GM19463 (cell line): ENCODE data around the gene HELQ.

ENCODE experiments used
- ATAC-seq: cut with Tn5 transposase; IDR thresholded peaks from one replicate; pipeline ENCODE4 v1.9.1; 2021; ENCODE audit warnings: mild to moderate bottlenecking, moderate library complexity; ENCODE audit not compliant: unreplicated experiment

HELQ gene

DNA sequence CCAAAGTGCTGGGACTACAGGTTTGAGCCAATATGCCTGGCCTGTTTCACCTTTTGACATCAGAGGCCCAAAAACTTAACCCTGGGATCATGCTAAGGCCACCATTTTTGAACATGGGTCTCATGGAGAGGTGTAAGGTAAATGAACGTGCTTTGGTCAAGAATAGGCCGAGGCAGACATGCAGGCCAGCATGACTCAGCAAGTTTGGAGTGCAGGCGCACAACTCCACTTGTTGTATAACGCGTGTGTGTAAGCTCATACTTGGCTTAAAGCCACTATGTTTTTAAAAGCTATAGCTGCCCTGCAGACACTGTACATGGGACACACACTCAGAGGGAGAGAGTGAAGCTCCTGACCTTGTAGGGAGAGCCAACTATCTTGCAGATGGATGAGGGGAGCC is 77.2 kb downstream of the HELQ start:
- no peak for ATAC-seq

DNA sequence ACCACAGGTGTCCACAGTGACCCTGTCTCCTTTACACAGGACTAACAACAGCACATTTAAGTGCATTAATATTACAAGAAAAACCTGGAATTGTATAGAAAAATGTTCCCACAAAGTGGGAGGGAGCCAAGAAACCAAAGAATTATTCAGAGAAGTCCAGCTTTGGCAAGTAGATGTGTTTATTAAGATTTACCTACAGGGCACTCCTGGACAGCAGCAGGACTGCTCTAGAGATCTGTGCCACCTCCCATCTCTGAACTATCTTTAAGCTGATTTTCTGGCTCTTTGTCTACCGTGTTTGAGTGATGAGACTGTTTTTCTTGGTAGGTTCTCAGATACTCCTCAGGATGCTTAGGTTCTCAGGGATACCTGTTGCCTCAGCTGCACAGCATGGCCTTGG is 82.7 kb downstream of the HELQ start:
- no peak for ATAC-seq

DNA sequence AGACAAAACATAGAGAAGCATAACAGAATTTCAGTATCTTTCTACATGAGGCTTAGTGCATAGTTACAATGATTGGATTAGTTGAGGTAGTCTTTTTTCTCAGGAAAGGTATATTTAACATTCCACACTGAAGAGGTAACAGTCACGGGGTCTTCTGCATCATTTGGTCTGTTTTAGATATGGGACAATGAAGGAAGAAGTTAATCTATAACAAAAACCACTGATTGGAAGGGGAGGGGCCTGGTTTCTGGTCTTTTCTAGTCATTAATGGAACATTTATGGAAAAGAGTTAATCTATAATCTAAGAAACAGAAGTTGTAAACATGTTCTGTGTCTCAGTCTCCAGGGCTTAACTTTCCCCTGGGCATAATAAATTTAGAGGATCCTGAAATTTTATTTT is 83.7 kb downstream of the HELQ start:
- ATAC-seq: no peak

DNA sequence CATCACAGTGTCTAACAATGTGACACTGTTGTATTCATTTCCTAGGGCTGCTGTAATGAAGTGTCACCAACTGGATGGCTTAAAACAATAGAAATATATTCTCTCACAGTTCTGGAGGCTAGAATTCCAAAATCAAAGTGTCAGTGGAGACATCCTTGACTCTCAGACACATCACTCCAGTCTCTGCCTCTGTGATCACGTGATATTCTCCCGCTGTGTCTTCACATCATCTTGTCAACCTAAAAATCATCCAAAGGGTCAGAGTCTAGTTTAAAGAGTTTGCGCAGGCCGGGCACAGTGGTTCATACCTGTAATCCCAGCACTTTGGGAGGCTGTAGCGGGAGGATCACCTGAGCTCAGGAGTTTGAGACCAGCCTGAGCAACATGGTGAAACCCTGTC is 84.4 kb downstream of the HELQ start:
- ATAC-seq: no peak

DNA sequence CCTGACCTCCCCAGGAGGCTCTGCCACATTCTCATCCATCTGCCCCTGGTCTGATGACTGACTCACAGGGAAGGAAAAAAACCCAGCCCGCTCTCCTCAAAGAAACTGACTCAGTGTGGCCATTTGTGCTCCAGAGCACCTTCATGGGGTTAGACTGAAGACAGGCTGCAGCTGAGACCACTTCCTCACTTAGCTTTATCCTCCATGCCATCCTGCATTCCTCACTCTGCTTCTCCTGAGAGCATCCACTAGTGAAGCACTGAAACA is 85.0 kb downstream of the HELQ start:
- no peak for ATAC-seq

DNA sequence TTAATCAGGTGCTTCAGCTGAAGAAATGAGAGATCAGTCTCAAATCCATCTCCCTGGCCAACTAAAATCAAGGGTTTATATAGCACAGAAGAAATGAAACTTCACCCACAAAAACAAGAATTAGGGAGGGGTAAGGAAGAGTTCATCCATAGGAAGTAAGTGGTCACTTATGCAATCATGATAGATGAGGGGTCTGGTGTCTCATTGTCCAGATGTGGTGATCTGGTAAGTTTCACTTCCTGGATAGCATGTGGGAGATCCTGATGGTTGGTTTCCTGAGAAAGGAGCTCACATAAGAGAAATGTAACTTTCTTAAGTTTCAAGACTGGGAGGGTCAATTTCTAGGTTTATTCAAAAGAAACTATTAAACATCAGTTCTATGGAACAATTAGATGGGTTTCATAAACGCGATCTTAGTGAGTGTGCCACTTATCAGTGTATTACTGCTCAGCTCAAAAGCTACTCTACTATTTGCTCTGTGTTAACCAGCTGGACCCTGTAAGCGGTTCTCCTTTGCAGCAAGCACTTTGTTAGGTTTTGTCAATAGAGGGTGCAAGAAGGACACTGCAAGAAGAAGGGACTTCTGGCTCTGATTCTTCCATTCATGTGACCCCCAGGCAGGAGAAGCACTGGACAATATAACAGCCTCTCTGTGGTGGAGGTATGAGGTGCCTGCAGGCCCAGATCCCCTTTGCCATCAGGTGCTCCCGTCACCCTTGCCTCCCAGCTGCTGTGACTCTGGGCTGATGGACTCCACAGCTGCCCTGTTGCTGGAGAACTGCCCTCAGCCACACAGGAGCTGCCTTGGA is 85.6 kb downstream of the HELQ start:
- no peak for ATAC-seq

DNA sequence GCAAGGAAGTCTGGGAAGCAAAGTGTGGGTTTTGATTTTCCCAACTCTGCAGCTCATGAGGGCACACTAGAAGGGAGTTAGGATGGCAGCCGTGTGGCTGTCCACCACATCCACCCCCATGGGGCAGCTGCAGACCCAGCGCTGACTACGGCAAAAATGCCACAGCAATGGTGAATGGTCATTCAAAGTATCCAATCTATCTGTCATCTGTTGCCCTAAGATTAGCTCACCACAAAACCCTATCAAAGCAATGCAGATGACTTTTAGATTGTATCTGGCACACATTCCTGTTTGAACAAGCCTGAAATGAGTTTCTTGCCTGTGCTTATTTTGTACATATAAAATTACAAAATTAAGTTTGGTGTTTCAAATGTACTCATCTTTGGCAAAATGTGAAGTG is 91.3 kb downstream of the HELQ start:
- no peak for ATAC-seq

DNA sequence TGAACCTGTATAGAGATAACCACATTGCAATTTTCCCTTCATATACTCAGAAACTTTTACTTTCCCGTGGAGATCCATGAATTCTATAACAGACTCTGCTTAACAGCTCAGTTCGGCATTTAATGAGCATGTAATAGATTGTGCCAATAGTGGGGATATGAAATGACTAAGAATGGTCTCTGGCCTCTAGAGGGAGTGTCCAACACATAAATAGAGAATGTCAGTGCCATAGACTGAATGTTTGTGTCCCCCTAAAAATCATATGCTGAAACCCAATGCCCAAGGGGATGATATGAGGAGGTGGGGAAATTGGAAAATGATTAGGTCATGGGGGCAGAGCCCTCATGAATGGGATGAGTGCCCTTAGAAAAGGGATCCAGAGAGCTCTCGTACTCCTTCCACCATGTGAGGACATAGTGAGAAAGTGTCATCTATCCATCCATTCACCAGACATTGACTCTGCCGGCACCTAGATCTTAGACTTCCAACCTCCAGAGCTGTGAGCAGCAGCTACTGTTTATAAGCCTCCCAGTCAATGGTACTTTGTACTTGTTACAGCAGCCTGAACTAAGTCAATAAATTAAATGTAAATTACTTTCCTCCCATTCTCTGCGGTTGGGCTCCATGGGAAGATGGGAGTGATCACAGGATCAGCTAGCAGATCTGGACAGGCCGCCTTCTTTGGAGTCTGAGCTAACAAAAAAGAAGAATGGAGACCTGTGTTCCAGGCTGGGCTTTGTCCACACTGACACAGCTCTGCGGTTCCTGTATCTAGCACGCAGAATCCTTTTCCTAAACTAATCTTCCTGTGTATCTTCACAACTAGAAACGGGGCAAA is 92.9 kb downstream of the HELQ start:
- no peak for ATAC-seq

DNA sequence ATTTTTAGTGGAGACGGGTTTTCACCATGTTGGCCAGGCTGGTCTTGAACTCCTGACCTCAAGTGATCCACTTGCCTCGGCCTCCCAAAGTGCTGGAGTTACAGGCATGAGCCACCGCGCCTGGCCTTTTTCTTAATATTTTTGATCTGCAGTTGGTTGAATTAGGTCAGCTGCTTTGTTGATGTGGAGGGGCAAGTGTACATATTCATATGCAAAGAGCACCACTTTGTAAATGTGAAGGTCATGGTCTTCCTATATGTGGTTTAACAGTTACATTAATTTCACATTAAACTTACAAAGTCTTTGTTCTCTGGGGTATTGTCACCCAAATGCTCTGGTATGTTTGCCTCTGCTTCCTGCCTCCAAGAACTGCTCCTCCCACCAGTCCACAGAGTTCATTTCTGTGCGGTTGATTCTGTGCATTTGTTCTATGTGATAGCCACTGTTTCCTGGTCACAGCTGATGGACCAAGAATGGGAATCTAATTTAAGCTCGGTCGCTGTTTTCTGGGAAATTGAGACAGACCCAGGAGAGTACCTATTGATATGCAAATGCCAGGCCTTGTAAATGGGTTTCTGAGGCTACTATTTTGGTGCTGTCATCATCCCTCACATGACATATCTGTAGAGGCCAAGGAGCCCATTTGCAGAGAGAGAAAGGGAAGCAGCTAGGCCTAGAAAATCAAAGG is 94.1 kb downstream of the HELQ start:
- ATAC-seq: no peak

DNA sequence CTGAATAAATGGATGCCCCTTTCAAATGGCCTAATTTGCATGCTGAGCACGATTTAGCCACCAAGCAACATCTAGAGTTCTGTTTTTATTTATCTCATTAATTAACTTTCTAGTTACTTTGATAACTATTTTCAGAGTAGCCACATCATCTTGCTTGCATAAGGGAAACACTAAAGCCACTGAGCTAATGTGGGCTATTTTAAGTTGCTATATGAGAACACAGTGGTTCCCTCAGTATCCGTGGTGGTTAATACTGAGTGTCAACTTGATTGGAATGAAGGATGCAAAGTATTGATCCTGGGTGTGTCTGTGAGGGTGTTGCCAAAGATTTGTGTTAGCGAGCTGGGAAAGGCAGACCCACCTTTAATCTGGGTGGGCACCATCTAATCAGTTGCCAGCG is 95.6 kb downstream of the HELQ start:
- no peak for ATAC-seq

DNA sequence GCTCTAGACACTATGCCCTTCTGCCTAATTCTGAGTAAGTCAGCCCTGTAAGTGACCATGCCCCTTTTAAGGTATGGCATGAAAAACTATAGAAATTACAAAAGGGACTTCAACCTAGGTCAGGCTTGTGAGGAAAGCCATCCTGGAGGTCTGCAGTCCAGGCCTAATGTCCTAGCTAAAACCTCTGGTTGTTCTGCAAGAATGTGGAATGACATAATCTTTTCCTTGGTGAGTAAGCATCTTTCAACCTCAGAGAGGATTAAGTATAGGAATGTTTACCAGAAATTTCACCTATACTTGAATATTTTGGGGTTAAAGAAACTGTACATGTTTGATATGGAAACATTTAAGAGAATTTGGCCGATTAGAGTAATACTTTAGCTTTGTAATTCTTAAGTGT is 97.2 kb downstream of the HELQ start:
- ATAC-seq: no peak
